NCI-H2227 (cell line): ENCODE results near the gene DUSP28.
"Not testable (repeated sequence)": the region's sequence is repeated elsewhere in the genome, so short reads cannot be mapped to it uniquely, and the experiment has no call there.

Experiments
- DNase-seq: peaks from one replicate; lab custom pipeline; 2025; ENCODE audit not compliant: unreplicated experiment; lab: John Stamatoyannopoulos, UW

Gene DUSP28

GRCh38 chr2:240527153-240527750, 32.9 kb upstream of the DUSP28 start:
- DNase-seq, result no peak

GRCh38 chr2:240528406-240529040, 31.6 kb upstream of the DUSP28 start:
- DNase-seq, result no peak

DNA sequence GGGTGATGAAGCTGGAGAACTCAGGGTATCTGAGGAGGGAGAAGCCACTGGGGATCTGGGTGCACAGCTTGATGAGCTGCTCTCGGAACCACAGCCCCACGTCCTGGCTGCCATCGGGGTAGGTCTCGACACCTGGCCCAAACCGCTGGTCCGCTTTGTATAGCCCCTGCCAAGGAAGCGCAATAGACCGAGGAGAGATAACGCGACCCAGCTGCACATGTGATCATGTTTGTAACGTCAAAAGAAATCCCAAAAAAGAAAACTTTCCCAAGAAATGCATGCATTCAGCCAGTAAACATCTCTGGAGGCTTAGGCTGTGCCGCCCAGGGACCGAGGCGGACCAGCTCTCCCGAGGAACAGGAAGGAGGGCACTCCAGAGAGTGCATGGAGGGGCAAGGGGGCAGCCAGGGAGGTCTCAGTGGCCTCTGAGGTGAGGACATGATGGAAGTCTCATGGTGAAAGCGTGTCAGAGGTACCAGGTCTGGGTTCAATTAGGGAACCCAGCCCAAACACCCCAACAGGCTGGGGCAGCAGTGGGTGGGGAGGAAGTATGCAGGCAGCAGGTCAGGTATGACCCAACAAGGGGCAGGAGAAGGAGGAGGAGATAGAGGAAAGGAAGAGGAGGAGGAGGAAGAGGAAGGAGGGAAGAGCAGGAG, 30.7 kb upstream of the DUSP28 start:
- no peak for DNase-seq

DNA sequence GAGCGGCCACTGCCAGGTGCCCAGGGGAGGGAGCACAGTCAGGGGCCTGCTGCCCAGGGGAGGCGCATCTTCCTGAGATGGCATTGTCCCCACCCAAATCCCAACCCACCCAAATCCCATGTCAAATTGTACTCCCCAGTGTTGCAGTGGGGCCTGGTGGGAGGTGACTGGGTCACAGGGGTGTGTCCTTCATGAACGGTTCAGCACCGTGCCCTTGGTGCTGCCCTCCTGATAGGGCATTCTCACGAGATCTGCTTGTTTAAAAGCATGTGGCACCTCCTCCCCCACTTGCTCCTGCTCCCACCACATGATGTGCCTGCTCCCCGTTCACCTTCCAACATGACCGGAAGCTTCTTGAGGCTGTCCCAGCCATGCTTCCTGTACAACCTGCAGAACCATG, 30.0 kb upstream of the DUSP28 start:
- no peak for DNase-seq

GRCh38 chr2:240531038-240531437, 29.1 kb upstream of the DUSP28 start:
- DNase-seq, result no peak

- no peak for DNase-seq
These were observed 28.0 kb upstream of the DUSP28 start for GRCh38 chr2:240532031-240532775.

- no peak for DNase-seq
These were observed 22.0 kb upstream of the DUSP28 start for GRCh38 chr2:240538031-240538780.

DNA sequence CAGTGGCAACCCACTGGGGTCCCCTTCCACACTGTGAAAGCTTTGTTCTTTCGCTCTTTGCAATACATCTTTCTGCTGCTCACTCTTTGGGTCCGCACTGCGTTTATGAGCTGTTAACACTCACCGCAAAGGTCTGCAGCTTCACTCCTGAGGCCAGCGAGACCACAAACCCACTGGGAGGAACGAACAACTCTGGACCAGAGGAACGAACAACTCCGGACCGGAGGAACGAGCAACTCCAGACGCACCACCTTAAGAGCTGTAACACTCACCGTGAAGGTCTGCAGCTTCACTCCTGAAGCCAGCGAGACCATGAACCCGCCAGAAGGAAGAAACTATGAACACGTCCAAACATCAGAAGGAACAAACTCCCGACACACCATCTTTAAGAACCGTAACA, 21.1 kb upstream of the DUSP28 start:
- DNase-seq, result not testable (repeated sequence)

DNA sequence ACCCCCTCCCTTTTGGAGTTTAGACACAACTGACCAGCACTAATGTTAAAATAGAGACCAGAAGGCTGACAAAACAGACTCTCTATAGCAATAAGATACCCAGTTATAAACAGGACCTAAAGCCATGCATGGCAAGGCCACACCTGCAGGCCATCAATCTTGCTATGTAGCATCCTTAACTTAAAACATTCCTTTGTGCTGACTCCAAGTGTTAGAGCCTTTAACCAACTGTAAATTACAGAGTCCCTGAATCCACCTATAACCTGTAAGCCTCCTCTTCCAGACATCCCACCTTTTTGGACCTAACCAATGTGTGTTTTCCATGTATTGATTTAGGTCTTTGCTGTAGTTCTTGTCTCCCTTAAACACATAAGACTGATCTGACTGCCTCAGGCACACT, 20.3 kb upstream of the DUSP28 start:
- no peak for DNase-seq

- DNase-seq, result no peak
These were observed 8.9 kb upstream of the DUSP28 start for GRCh38 chr2:240551288-240551687.

- no peak for DNase-seq
These were observed 8.3 kb upstream of the DUSP28 start for GRCh38 chr2:240551811-240552210.

DNA sequence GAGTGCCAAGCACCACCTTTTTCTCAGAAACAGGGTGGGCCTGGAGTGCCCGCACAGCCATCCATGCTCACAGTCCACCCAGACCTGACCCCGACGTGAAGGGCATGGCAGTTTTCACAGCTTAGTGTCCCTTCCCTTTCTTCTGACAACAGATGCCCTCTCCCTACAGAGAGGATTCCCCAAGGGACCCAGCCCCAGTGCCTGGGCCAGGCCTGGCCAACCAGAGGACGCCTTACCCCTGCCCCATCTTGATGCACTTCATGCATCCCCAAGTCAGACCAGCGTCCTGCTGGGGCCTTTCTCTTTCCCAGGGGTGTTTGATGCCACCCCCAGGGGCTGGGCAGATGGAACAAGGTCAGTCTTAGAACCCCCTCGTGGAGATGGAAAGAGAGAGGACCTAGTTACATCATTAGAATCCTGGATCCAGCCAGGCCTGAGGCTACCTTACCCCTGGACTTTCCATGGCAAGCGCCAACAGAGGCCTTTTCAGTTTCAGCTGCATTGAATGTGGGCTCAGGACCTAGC, 6.1 kb upstream of the DUSP28 start:
- no peak for DNase-seq

DNA sequence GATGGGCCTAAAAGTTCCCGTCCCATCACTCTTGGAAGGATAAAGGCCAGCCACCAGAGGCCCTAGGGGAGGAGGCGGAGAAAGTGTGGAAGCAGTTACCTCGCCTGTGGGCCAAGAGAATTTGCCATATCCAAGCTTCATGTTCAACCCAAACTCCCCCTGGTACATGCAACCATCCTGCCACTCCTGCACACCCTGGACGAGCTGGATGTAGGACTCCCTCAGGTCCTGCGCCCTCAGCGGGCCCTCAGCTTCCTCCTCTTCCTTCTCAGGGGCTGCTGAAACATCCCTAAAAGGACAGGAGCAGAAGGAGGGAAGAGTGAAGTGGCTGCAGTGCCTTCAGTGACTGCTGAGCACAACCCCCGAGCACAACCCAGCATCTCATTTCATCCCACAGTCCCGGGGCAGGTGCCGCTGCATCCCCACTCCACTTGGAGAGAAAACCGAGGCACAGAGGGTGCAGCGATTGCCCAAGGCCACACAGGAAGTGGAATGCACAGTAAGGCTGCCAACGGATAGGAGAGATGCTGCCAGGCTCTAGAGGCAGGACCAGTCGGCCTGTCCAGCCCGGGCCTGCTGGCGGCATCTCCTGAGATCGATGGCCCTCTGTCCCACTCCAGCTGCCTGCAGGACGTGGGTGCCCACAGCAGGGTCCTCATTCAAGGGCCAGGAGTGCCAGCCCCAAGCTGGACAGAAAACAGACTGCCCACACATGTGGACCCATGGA, 5.2 kb upstream of the DUSP28 start:
- no peak for DNase-seq

- no peak for DNase-seq
These were observed 4.5 kb upstream of the DUSP28 start for GRCh38 chr2:240555541-240556250.

GRCh38 chr2:240556553-240557100, 3.5 kb upstream of the DUSP28 start:
- DNase-seq, result peak; percentile 57

DNA sequence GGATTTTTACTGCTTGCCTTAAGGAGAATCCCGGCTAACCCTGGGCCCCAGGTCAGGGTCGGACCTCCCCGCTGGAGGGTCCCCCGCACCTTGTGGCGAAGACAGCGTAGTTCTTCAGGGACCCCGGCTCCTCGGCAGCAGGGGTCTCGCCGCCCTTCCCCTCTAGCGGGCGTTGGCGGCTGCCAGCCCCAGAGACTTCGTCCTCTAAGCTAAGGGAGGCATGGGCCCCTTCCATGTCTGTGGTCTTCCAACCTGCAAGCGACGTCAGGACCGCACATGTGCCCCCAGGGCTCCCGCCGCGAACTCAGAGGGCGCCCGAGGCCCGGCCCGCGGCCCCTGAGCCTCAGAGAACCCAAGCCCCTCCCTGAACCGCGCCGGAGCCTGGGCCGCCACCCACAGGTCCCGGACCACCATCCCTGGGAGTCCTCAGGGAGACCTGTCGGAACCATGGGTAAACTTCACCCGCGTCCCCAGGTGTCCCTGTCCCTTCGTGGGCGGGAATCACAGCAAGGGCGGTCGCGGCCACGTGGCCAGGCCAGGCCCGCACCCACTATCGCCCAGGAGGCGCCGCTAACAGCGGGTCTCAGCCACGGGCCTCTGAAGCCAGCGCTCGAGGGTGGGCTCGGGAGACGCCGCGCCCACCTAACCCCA, 2.9 kb upstream of the DUSP28 start:
- DNase-seq, result no peak

- DNase-seq, result peak; percentile 71
These were observed 2.3 kb upstream of the DUSP28 start, which contains the start of gene ANKMY1 for GRCh38 chr2:240557808-240558207. Gene ANKMY1 (minus strand): TSS chr2:240557988. CDS start chr2:240557335, 653 bp downstream.

- no peak for DNase-seq
These were observed 1.9 kb upstream of the DUSP28 start for GRCh38 chr2:240558236-240558761.
